Measurements from ENCODE around the gene AFM.

- no peak for TF ChIP-seq CTCF (conservative IDR thresholded peaks at IDR 0.05; ENCODE audit: low read length)
- no peak for TF ChIP-seq EZH2phosphoT487 (IDR thresholded peaks at IDR 0.05; ENCODE audit: borderline replicate concordance, low read depth, low read length)
Measured at GRCh38 chr4:73460913-73461522, 20.5 kb upstream of the AFM start.
